Epithelial cell of esophagus (primary cell): ENCODE results near the gene SLC39A11.
"Not testable (repeated sequence)": the region's sequence is repeated elsewhere in the genome, so short reads cannot be mapped to it uniquely, and the experiment has no call there.

Source experiments
- DNase-seq: peaks from one replicate; pipeline ENCODE4 v3.0.0; 2010; ENCODE audit warnings: low read depth
- H3K4me3 ChIP-seq: 2 replicates; pipeline ENCODE4 v1.5.1; 2011; ENCODE audit warnings: mild to moderate bottlenecking, low read length, control low read depth
- CTCF ChIP-seq: IDR thresholded peaks from 2 replicates; pipeline ENCODE4 v1.5.1; 2011; ENCODE audit warnings: low read depth, mild to moderate bottlenecking, low read length, control low read depth, inconsistent platforms; ENCODE audit not compliant: insufficient read depth; ENCODE audit errors: missing control alignments

SLC39A11 gene

GRCh38 chr17:72774236-72774635 is 318.3 kb downstream of the SLC39A11 start:
- H3K4me3 ChIP-seq: no peak overlapping the region
- DNase-seq: no peak
- no peak for TF ChIP-seq CTCF

GRCh38 chr17:72773225-72773624 is 319.3 kb downstream of the SLC39A11 start:
- not testable (repeated sequence) for DNase-seq, H3K4me3 ChIP-seq

GRCh38 chr17:72772331-72772821 is 320.1 kb downstream of the SLC39A11 start:
- no peak for DNase-seq
- no peak overlapping the region for H3K4me3 ChIP-seq
- TF ChIP-seq CTCF: no peak

- no peak overlapping the region for H3K4me3 ChIP-seq
- no peak for TF ChIP-seq CTCF
- no peak for DNase-seq
These were observed 320.8 kb downstream of the SLC39A11 start for GRCh38 chr17:72771734-72772133.

- no peak for DNase-seq
- TF ChIP-seq CTCF: no peak
- H3K4me3 ChIP-seq: no peak overlapping the region
These were observed 325.6 kb downstream of the SLC39A11 start for GRCh38 chr17:72766761-72767356.

GRCh38 chr17:72765368-72766153 is 326.9 kb downstream of the SLC39A11 start:
- no peak for DNase-seq
- no peak for TF ChIP-seq CTCF
- H3K4me3 ChIP-seq: no peak overlapping the region

- no peak for TF ChIP-seq CTCF
- H3K4me3 ChIP-seq: no peak overlapping the region
- DNase-seq: peak; percentile 7
These were observed 327.9 kb downstream of the SLC39A11 start for GRCh38 chr17:72764632-72765041.
